Stimulated activated CD4-positive, alpha-beta T cell treated with anti-CD3 and anti-CD28 coated beads, Interleukin-1b, Interleukin-23, amount 100 ng/mL, for 1 hour (primary cell): ENCODE measurements around the gene ENO1.
"Not testable (repeated sequence)": the region's sequence is repeated elsewhere in the genome, so short reads cannot be mapped to it uniquely, and the experiment has no call there.

Source experiments
- DNase-seq, 2 donors: peaks; one replicate each; pipeline ENCODE4 v3.0.0-alpha.2; 2020; ENCODE audit warnings: low read depth in 2 of 2

The ENO1 gene

GRCh38 chr1:8845104-8846097, 33.1 kb downstream of the ENO1 start:
- DNase-seq = no peak

GRCh38 chr1:8844501-8845006, 33.9 kb downstream of the ENO1 start:
- no peak for DNase-seq

DNA sequence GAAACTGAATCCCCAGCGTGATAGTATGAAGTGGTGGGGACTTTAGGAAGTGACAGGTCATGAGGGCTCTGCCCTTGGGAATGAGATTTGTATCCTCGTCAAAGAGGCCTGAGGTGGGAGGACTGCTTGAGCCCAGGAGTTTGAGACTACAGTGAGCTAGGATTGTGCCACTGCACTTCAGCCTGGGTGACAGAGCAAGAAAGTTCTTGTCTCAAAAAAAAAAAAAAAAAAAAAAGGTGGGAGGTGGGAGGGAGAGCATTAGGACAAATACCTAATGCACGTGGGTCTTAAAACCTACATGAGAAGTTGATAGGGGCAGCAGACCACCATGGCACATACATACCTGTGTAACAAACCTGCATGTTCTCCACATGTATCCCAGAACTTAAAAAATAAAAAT, 37.1 kb downstream of the ENO1 start:
- DNase-seq = no peak

GRCh38 chr1:8839990-8840389, 38.5 kb downstream of the ENO1 start:
- no peak for DNase-seq

DNA sequence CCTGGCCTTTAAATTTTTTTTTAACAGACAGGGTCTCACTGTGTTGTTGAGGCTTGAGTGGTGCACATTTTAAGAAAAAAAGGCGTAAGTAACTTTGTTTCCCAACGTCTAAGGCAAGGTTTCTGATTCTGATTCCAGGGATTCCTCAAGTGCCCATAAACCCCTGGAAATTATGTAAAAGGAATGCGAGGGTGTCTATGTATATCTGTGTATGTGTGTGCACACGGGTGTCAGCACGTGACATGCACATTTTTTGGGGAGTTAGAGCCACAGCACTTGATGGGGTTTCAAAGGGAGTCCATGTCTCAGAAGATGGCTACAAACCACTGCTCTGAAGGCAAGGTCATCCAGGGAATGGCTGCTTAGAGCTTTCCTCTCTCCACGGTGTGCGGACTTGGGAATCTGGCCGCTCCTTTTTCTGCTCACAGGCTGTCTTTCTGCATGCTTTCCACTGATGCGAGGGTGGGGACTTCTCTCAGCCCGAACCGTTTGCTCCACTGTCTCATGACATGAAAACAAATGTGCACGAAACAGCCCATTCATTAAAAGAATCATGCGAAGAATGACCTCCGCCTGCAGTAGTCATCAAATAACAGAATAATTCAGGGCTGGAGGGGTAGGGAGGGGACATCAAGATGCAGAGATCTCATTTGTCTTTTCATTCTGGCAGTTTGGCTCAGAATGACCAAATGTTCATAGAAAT, 42.4 kb downstream of the ENO1 start:
- no peak for DNase-seq

DNA sequence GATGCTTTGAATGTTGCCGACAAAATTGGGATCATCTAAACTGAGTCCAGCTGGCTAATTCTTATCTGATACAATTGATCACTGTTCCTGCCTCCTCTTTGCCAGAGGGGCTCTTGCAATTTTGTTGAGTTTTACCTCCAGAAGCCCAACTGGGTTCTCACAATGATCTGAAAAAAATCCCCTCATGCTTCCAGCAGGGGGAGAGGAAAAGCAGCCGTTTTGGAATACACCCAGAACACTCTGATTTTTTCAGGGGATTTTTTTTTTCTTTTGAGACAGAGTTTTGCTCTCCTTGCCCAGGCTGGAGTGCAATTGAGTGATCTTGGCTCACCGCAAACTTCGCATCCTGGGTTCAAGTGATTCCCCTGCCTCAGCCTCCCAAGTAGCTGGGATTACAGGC, 47.1 kb downstream of the ENO1 start:
- DNase-seq = no peak

DNA sequence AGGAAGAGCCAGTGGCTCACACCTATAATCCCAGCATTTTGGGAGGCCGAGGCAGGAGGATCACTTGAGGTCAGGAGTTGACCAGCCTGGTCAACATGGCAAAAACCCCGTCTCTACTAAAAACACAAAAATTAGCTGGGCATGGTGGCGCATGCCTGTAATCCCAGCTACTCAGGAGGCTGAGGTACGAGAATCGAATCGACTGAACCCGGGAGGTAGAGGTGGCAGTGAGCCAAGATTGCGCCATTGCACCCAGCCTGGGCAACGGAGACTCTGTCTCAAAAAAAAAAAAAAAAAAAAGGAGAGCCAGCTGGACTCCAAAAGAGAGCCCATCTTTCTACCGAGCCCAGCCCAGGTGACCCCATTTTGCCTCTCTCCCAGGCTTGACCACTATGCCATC, 47.8 kb downstream of the ENO1 start:
- DNase-seq = not testable (repeated sequence)

- no peak for DNase-seq
Observed at GRCh38 chr1:8825985-8826481, 52.5 kb downstream of the ENO1 start.

- no peak for DNase-seq
Observed at GRCh38 chr1:8823295-8823664, 55.2 kb downstream of the ENO1 start.

DNA sequence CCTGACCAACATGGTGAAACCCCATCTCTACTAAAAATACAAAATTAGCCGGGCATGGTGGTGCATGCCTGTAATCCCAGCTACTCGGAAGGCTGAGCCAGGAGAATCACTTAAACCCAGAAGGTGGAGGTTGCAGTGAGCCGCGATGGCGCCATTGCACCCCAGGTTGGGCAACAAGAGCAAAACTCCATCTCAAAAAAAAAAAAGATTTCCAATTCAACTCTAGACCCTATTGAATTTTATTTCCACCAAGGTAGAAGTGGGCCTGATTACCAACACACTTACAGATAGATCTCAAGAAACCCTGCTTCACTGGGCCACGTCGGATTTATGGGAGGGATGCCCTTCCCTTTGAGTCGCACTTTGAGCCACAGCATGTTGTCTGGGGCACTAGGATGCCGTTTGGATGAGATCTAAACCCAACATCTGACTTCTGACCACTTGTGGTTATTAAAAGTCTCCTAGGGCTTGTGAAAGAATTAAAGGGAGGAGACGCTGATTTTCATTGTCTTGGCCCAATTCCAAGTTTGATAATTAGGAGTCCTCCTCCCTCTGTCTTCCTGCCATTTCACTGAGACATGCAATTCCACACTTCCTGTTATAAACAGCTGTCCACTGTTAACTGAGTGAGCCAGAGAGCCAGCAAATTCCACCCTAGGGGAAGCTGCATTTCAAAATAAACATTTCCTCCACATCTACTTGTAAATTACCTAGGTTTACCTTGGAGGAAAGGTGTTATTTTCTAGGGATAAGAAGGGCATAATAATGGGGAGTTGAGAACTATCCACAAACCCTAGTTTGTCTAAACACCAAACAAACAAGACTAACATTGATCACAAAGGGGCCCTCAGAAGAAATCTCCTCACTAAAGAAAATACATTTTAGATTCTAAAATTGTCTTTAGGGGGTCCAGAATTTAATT, 55.9 kb downstream of the ENO1 start:
- no peak for DNase-seq

DNA sequence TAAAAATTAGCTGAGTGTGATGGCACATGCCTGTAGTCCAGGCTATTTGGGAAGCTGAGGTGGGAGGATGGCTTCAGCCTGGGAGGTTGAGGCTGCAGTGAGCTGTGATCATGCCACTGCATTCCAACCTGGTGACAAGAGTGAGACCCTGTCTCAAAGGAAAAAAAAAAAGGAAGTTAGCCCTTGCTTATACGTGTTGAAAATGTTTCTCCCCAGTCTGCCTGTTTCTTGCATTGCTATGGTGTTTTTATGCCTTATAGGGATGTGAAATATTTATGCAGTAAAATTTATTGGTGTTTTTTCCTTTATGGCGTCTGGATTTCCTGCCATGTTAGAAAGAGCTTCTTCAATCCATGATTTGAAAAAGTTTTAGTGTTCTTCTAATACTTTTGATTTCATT, 57.4 kb downstream of the ENO1 start:
- no peak for DNase-seq

DNA sequence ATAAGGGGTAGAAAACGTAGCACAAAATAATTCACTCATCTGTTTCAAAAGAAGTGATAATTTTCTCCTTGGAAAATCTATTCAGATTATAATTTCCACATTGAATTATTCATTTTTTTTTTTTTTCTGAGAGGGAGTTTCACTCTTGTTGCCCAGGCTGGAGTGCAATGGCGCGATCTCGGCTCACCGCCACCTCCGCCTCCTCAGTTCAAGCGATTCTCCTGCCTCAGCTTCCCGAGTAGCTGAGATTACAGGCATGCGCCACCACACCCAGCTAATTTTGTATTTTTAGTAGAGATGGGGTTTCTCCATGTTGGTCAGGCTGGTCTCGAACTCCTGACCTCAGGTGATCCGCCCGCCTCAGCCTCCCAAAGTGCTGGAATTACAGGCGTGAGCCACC, 59.7 kb downstream of the ENO1 start:
- not testable (repeated sequence) for DNase-seq

GRCh38 chr1:8818325-8818775, 60.1 kb downstream of the ENO1 start:
- DNase-seq = no peak

DNA sequence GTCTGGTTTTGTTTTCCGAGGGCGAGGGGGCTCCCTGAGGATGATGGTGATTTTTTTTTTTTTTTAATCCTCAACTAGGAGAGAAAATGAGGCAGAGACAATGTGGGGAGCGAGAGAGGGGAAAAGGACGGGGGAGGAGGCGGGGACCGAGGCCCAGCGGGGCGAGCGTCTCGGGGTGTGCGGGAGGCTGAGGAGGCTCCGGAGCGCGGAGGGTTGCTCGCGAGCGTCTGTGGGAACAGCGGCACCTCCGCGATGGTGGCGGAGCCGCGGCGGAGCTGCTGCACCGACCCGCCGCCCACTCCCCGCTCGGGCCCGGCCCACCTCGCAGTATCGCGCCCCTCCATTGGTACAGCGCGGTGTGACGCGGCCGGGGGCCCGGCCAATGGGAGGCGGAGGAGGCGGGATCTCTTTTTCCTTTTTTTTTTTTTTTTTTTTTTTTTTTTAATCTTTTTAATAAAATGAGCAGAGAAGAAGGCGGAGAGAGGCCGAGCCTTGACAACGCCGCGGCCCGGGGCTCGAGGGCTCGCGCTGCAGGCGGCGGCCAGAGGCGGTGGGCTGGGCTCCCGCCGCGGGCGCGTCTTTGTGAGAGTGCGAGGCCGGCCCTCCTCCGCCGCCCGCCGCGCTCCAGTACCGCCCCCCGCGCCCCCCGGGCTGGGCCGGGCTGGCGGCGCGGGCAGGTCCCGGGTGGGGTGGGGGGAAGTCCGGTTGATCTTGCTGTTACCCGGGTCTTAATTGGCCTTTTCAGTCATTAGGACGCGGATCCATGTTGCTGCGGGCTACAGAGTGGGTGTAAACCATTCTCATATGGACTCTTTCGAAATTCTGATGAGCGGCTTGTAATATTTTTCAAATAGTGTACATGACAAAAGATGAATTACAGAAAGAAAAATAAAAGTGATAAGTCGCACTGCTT, 60.8 kb downstream of the ENO1 start, which contains the start of gene RERE:
Gene RERE (minus strand): TSS at position 229 of the 913 bp plus-strand sequence.
- DNase-seq = peak; percentile 94 to 96

GRCh38 chr1:8816831-8817411, 61.6 kb downstream of the ENO1 start:
- no peak for DNase-seq

DNA sequence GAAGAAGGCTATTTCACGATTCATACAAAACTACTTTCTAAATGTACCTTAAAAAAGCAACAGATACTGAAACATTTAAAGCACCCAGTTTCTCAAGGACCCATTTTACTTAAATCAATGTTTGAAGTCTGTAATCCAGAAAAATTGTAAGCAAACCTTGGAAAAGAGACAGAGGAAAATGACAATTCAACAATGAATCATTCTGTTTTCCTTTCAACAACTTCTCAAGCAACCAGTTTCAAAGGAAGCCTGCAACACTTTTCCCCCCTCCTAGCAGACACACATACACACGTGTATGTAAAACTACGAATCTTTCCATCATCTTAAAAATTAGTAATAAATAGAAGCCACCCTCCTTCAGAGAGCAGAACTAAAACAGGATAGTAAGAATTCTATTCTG, 62.2 kb downstream of the ENO1 start:
- no peak for DNase-seq

GRCh38 chr1:8815582-8816151, 62.8 kb downstream of the ENO1 start:
- no peak for DNase-seq

DNA sequence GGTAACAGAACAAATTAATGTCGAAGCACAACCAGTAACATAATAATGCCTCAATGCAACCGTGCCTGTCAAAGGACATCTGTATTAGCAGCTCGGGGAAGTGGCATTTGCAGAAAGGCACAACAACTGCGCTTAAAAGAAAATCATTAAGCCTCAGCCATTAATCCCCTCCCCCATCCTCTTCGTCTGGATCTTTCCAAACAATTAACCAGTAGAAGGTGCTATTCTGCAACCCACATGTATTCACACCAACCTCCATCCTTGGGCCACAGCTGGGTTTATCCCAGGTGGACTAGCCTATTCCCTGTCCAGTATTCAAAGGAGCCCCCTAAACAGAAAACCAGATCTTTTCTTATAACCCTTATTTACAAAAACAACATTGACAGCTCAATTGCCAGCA, 63.6 kb downstream of the ENO1 start:
- DNase-seq = no peak

DNA sequence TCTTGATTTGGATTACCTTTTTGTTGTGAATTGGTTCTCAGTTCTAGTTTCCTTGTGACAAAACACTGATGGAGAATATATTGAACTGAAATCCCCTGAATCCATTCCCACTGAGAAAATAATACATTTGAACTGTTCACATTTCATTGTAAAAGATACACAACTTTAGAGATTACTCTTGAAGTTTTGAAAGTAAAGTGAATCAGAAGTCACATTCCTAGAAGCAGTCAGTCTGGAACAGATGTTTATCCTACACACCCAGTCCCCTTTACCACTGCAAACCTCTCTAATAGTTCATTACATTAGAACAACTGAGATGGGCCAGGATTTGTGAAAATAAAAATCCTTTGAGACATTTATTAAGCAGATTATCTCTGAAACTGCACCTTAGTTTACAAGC, 64.5 kb downstream of the ENO1 start:
- DNase-seq = no peak
